COLO829 (cell line): ENCODE results near the gene PIK3AP1.

Source experiments
- DNase-seq: peaks from one replicate; pipeline ENCODE4 v3.0.0; 2012; ENCODE audit warnings: low spot score

The PIK3AP1 gene

GRCh38 chr10:96671211-96671890 is 49.0 kb downstream of the PIK3AP1 start:
- DNase-seq: no peak

- DNase-seq: no peak
Measured at GRCh38 chr10:96670786-96671185, 49.5 kb downstream of the PIK3AP1 start.

- DNase-seq: no peak
Measured at GRCh38 chr10:96667401-96667800, 52.9 kb downstream of the PIK3AP1 start.

GRCh38 chr10:96666741-96667140 is 53.6 kb downstream of the PIK3AP1 start:
- no peak for DNase-seq

- DNase-seq: no peak
Measured at GRCh38 chr10:96665306-96665705, 55.0 kb downstream of the PIK3AP1 start.

- DNase-seq: no peak
Measured at GRCh38 chr10:96664563-96664962, 55.8 kb downstream of the PIK3AP1 start.

- no peak for DNase-seq
Measured at GRCh38 chr10:96663797-96664196, 56.5 kb downstream of the PIK3AP1 start.

GRCh38 chr10:96661632-96662031 is 58.7 kb downstream of the PIK3AP1 start:
- DNase-seq: no peak

- DNase-seq: no peak
Measured at GRCh38 chr10:96660297-96660696, 60.0 kb downstream of the PIK3AP1 start.

GRCh38 chr10:96658844-96659243 is 61.5 kb downstream of the PIK3AP1 start:
- DNase-seq: no peak

GRCh38 chr10:96657385-96657784 is 62.9 kb downstream of the PIK3AP1 start:
- no peak for DNase-seq

GRCh38 chr10:96656839-96657238 is 63.5 kb downstream of the PIK3AP1 start:
- no peak for DNase-seq

GRCh38 chr10:96656198-96656577 is 64.1 kb downstream of the PIK3AP1 start:
- DNase-seq: no peak

GRCh38 chr10:96655461-96656197 is 64.7 kb downstream of the PIK3AP1 start:
- DNase-seq: no peak

- DNase-seq: no peak
Measured at GRCh38 chr10:96651998-96652431, 68.3 kb downstream of the PIK3AP1 start.

GRCh38 chr10:96650958-96651357 is 69.4 kb downstream of the PIK3AP1 start:
- DNase-seq: no peak

- no peak for DNase-seq
Measured at GRCh38 chr10:96648297-96648696, 72.0 kb downstream of the PIK3AP1 start.

GRCh38 chr10:96647466-96647865 is 72.8 kb downstream of the PIK3AP1 start:
- DNase-seq: no peak

- DNase-seq: no peak
Measured at GRCh38 chr10:96646751-96647166, 73.6 kb downstream of the PIK3AP1 start.

- no peak for DNase-seq
Measured at GRCh38 chr10:96646301-96646700, 74.0 kb downstream of the PIK3AP1 start.

- no peak for DNase-seq
Measured at GRCh38 chr10:96645191-96645721, 75.1 kb downstream of the PIK3AP1 start.

GRCh38 chr10:96643920-96644319 is 76.4 kb downstream of the PIK3AP1 start:
- no peak for DNase-seq

GRCh38 chr10:96642973-96643372 is 77.3 kb downstream of the PIK3AP1 start:
- peak; percentile 20 for DNase-seq
